DMS53 (cell line): Measurements from ENCODE around the gene RAB28.
"Not testable (repeated sequence)": the region's sequence is repeated elsewhere in the genome, so short reads cannot be mapped to it uniquely, and the experiment has no call there.

Experiments
- DNase-seq: peaks from one replicate; lab custom pipeline; 2025; lab: John Stamatoyannopoulos, UW

Gene RAB28

DNA sequence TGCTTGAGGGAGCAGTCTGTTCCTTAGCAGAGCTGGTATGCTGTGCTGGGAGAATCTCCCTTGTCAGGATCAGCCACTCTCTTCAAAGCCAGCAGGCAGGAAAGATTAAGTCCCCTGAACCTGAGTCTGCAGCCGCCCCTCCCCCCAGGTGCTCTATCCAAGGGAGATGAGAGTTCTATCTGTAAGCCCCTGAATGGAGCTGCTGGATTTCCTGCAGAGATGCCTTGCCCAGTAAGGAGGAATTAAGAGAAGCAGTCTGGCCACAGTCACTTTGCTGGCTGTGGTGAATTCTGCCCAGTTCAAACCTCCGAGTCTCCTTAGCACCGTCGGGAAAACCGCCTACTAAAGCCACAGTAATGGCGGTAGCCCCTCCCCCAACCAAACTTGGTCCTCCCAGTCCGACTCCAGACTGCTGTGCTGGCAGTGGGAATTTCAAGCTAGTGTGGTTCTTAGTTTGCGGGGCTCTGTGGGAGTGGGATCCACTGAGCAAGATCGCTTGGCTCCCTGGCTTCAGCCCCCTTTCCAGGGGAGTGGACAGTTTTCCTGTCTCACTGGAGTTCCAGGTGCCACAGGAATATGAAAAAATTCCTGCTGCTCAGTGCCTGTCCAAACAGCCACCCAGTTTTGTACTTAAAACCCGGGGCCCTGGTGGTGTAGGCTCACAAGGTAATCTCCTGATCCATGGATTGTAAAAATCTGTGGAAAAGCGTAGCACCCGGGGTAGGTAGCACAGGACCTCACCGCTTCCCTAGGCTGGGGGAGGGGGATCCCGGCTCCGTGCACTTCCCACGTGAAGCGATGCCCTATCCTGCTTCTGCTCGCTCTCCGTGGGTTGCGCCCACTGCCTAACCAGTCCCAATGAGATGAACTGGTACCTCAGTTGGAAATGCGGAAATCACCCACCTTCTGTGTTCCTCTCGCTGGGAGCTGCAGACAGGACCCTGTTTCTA is 38.0 kb downstream of the RAB28 start:
- no peak for DNase-seq

DNA sequence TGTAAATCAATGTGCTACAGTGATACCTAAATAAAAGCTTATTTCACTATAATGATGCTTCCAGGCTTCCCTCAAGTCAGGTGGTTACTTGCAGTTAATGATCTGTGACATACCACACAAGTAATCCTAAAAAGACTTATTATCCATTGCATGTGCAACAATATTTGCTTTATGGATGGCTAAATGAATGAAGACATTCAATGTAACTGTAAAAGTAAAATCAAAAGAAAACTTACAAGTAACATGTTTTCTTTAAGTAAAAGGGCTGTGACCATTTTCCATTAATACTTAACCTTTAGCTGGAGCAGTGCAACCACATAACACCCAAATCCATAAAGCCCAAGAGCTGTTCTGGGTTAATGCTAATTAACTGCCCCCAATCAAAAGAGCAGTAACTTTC is 42.6 kb downstream of the RAB28 start:
- DNase-seq: no peak

DNA sequence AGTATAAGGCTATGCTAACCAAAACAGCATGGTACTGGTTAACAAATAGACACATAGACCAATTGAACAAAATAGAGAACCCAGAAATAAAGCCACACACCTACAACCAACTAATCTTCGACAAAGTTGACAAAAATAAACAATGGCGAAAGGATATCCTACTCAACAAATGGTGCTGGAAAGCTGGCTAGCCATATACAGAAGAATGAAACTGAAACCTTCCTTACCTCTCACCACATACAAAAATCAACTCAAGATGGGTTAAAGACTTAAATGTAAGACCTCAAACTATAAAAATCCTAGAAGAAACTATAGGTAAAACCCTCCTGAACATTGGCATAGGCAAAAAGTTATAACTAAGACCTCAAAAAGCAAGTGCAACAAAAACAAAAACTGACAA is 47.2 kb downstream of the RAB28 start:
- DNase-seq: no peak

DNA sequence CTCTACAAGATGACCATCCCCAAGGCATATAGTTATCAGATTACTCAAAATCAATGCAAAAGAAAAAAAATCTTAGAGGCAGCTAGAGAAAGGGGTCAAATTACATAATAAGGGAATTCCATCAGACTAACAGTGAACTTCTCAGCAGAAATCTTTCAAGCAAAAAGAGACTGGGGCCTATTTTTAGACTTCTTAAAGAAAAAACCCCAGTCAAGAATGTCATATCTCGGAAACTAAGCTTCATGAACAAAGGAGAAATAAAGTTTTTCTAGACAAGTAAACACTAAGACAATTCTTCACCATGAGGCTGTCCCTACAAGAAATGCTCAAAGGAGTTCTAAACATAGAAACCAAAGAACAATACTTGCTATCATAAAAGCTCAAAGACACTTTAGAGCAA is 51.7 kb downstream of the RAB28 start:
- DNase-seq: no peak

DNA sequence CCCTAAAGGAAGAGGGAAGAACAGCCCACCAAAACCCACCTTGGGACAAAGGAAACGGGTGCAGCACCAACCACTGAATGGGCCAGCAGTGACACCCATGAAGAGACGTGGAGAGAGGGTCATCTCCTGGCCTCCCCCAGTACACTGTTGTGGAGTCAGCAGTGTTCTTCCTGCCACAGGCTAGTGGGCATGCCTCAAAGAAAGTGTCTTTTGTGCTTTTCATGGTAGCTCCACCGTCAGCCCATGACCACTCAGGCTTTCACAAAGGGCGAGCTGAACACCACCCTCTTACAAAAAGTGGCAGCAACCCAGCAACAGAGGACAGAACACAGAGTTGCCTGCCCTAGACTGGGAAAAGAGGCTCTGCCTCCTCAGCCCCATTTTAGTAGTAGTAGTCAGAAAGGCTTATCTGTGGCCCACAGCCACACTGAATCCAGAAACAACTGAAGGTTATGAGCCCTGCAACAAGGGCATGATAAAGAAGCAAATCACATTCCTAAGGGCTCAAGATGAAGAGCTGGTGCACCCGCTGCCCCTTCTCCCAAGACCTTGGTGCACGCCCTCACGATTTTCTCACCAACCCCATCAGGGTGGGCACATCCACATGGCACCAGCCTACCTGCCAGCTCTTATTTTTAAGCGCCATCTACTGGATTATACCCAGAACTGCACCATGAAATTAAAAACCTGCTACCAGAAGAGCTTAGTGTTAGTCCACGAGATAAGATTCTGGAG is 53.1 kb downstream of the RAB28 start:
- DNase-seq: peak; percentile 45

DNA sequence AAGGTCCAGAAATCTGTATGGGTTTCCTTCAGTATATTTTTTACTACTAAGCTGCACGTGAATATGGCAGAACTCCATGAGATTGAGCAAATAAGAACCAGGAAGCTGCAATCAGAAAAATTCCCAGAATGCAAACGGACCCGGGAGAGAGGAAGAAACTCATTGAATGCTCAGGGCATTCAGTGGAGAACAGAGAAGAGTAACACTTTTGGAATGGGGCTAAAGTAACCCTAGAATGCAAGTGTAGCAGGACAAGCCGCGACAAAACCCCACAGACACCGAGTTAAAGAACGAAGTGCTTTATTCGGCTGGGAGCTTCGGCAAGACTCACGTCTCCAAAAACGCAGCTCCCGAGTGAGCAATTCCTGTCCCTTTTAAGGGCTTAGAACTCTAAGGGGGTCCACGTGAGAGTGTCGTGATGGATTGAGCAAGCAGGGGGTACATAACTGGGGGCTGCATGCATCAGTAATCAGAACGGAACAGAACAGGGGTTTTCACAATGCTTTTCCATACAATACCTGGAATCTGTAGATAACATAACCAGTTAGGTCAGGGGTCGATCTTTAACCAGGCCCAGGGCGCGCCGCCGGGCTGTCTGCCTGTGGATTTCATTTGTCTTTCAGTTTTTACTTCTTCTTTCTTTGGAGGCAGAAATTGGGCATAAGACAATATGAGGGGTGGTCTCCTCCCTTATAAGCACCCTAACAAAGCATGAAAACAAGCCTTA is 56.4 kb downstream of the RAB28 start:
- DNase-seq: peak; percentile 24

DNA sequence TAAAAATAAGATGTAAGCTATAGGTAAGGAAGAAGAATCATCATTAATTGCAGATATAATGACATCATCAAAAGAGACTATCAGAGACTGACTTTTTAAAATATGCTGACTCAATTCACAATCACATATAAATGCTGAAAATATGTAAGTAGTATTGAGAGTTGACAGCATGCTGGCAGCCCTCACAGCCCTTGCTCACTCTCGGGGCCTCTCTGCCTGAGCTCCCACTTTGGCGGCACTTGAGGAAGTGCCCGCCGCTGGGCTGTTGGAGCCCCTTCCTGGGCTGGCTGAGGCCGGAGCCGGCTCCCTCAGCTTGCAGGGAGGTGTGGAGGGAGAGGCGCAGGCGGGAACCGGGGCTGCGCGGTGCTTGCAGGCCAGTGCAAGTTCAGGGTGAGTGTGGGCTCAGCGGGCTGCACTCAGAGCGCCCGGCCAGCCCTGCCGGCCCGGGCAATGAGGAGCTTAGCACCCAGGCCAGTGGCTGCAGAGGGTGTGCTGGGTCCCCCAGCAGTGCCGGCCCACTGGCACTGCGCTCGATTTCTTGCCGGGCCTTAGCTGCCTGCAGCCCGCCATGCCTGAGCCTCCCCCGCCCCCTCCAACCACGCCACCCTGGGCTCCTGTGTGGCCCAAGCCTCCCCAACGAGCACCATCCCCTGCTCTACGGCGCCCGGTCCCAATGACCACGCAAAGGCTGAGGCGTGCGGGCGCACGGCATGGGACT is 68.9 kb downstream of the RAB28 start:
- DNase-seq: no peak

- peak; percentile 23 for DNase-seq
These were observed 70.3 kb downstream of the RAB28 start for GRCh38 chr4:13413729-13414437.

DNA sequence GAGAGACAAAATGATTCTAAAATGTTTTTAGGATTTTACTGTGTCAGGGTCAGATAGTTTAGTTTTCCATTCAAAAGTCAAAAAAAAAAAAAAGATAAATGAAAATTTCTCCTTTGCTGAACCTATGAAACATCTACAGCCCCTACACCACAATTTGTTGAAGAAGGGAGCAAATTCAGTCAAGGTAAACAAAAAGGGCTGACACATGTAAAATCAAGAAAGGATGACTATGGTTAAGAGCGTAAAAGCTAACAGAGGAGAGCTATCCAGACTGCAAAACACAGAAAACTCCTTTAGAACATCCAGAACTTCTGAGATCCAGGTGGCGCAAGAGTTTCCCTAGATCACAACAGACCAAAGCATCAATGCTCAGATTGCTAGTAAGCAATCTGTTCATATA is 72.2 kb downstream of the RAB28 start:
- no peak for DNase-seq

DNA sequence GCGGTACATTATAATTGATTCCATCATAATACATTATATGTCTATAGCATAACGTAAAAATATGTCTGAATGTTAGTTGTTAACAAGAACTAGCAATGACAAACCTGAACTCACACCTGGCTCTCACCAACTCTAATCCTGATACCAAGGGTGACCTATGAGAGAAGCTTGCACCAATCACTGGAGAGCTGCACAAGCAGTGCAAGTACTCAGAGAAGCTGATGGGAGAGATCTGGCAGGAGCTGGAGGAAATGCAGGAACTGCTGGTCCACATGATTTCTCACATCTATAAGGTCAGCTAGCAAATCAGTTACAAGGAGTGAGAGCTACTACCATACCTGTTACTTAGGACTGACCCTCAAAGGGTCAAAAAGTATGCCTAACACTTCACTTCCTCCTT is 74.8 kb downstream of the RAB28 start:
- no peak for DNase-seq

- not testable (repeated sequence) for DNase-seq
These were observed 78.0 kb downstream of the RAB28 start for GRCh38 chr4:13406156-13406555.

DNA sequence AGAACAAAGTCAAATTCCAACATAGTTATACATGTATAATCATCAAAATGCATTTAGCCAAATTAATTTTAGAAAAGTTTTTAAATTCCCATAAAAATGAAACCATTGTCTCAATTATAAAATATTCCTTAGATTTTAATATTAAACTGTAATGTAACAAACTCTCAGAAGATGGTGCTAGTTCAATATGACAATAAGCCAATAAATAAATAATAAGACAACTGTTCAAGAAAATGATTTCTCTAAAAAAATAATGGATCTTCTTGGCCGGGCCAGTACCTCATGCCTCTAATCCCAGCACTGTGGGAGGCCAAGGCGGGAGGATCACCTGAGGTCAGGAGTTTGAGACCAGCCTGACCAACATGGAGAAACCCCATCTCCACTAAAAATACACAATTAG is 80.3 kb downstream of the RAB28 start:
- DNase-seq: no peak

- DNase-seq: no peak
These were observed 80.8 kb downstream of the RAB28 start for GRCh38 chr4:13403326-13403725.

GRCh38 chr4:13399257-13399656 is 84.9 kb downstream of the RAB28 start:
- no peak for DNase-seq

- DNase-seq: no peak
These were observed 88.0 kb downstream of the RAB28 start for GRCh38 chr4:13396161-13396560.

DNA sequence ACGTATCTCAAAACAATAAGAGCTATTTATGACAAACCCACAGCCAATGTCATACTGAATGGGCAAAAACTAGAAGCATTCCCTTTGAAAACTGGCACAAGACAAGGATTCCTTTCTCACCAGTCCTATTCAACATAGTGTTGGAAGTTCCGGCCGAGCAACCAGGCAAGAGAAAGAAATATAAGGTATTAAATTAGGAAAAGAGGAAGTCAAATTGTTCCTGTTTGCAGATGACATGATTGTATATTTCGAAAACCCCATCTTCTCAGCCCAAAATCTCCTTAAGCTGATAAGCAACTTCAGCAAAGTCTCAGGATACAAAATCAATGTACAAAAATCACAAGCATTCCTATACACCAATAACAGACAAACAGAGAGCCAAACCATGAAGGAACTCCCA is 94.2 kb downstream of the RAB28 start:
- not testable (repeated sequence) for DNase-seq

DNA sequence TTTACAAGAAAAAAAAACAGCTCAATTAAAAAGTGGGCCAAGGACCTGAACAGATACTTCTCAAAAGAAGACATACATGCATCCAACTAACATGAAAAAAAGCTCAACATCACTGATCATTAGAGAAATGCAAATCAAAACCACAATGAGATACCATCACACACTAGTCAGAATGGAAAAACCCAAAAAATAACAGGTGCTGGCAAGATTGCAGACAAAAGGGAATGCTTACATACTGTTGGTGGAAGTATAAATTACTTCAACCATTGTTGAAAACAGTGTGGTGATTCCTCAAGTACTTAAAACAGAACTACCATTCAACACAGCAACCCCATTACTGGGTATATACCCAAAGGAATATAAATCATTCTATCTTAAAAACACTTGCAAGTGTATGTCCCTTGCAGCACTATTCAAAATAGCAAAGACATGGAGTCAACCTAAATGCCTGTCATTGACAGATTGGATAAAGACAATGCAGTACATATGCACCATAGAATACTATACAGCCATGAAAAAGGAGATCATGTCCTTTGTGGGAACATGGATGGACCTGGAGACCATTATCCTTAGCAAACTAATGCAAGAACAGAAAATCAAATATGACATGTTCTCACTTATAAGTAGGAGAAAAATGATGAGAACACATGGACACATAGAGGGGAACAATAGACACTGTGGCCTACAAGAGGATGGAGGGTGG is 97.6 kb downstream of the RAB28 start:
- no peak for DNase-seq

- DNase-seq: no peak
These were observed 100.1 kb downstream of the RAB28 start for GRCh38 chr4:13384055-13384454.

DNA sequence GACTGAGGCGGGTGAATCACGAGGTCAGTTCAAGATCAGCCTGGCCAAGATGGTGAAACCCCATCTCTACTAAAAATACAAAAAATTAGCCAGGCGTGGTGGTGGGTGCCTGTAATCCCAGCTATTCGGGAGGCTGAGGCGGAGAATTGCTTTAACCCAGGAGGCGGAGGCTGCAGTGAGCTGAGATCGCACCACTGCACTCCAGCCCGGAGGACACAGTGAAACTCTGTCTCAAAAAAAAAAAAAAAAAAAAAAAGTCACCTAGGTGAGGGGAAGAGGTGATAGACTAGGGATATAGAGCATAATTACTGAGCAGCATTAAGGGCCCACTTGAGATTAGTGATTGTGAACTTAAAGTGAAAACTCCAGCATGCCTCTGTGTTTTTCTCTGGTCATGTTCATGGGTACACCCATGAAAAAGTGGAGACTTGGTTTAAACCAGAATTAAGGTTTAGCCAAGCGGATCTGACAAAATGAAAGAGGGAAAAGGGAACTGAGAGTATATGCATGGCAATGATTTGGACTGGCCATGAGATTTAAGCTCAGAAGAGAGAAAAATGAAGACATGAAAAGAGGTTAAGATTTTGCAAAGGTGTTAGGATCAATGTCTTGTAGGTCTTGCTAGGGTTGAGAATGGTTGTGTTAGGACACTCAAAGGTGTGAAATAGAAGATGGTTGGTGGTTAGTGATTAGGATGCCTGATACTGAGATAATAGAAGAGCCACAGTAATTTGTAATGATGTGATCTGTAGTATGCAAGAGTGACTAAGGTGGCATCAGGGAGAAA is 105.0 kb downstream of the RAB28 start:
- no peak for DNase-seq

GRCh38 chr4:13371048-13371447 is 113.1 kb downstream of the RAB28 start:
- DNase-seq: no peak
